ENCODE results near the gene UBE3C. TPM values are rescaled to one million over a fixed set of nuclear protein-coding genes. Genes with fewer than 3 reads are reported as not detected.

Gene UBE3C
- total and polyA plus RNA-seq, 9 of the 15 experiments (the other 6 are each of a cell fraction or from before 2014, with no cell fraction given): 9.6 to 91.7 (median 75.4) TPM

GRCh38 chr7:157138424-157139110, at the start of gene UBE3C (continued):
- TF ChIP-seq BCL6 (CRISPR knock-in tag; IDR thresholded peaks at IDR 0.05) (peak; percentile 80; the same call in 1 of the 2 replicates), MTA3 (IDR thresholded peaks at IDR 0.05; ENCODE audit: borderline replicate concordance) (peak; percentile 42; the same call in 1 of the 2 replicates), YY1 (IDR thresholded peaks at IDR 0.05; ENCODE audit: borderline replicate concordance in 1 of 3, control insufficient read depth in 1 of 3, extremely low read depth in 1 of 3, insufficient read depth in 3 of 3, insufficient read length in 1 of 3, insufficient replicate concordance in 2 of 3, low read depth in 1 of 3, low read length in 2 of 3) (peak; percentile 75 to 94 (median 91)), ZNF263 (CRISPR knock-in tag; IDR thresholded peaks at IDR 0.05; ENCODE audit: borderline replicate concordance) (peak; percentile 95), ERF (CRISPR knock-in tag; IDR thresholded peaks at IDR 0.05) (peak; percentile 97), GTF2E2 (tag; IDR thresholded peaks at IDR 0.05) (peak; percentile 78; the same call in 1 of the 2 replicates), PHF8 (IDR thresholded peaks at IDR 0.05; ENCODE audit: borderline replicate concordance, low read length) (peak; percentile 91), HDAC2 (IDR thresholded peaks at IDR 0.05) (no peak), HNRNPLL (IDR thresholded peaks at IDR 0.05; ENCODE audit: low read depth, low read length, poor library complexity, severe bottlenecking) (peak; percentile 77), DLX4 (CRISPR knock-in tag; IDR thresholded peaks at IDR 0.05) (no peak), TBL1XR1 (IDR thresholded peaks at IDR 0.05; ENCODE audit: low read length in 2 of 2) (peak in 1 of 2 experiments; percentile 34; a peak in 1 of 4 replicates), MEIS2 (IDR thresholded peaks at IDR 0.05; ENCODE audit: partially characterized antibody) (peak; percentile 77), ARID3B (CRISPR knock-in tag; IDR thresholded peaks at IDR 0.05; ENCODE audit: borderline replicate concordance) (0 out of 2 replicates have a peak, but pooled peaks have one; percentile 67)
- TF ChIP-seq, protein P1, sequence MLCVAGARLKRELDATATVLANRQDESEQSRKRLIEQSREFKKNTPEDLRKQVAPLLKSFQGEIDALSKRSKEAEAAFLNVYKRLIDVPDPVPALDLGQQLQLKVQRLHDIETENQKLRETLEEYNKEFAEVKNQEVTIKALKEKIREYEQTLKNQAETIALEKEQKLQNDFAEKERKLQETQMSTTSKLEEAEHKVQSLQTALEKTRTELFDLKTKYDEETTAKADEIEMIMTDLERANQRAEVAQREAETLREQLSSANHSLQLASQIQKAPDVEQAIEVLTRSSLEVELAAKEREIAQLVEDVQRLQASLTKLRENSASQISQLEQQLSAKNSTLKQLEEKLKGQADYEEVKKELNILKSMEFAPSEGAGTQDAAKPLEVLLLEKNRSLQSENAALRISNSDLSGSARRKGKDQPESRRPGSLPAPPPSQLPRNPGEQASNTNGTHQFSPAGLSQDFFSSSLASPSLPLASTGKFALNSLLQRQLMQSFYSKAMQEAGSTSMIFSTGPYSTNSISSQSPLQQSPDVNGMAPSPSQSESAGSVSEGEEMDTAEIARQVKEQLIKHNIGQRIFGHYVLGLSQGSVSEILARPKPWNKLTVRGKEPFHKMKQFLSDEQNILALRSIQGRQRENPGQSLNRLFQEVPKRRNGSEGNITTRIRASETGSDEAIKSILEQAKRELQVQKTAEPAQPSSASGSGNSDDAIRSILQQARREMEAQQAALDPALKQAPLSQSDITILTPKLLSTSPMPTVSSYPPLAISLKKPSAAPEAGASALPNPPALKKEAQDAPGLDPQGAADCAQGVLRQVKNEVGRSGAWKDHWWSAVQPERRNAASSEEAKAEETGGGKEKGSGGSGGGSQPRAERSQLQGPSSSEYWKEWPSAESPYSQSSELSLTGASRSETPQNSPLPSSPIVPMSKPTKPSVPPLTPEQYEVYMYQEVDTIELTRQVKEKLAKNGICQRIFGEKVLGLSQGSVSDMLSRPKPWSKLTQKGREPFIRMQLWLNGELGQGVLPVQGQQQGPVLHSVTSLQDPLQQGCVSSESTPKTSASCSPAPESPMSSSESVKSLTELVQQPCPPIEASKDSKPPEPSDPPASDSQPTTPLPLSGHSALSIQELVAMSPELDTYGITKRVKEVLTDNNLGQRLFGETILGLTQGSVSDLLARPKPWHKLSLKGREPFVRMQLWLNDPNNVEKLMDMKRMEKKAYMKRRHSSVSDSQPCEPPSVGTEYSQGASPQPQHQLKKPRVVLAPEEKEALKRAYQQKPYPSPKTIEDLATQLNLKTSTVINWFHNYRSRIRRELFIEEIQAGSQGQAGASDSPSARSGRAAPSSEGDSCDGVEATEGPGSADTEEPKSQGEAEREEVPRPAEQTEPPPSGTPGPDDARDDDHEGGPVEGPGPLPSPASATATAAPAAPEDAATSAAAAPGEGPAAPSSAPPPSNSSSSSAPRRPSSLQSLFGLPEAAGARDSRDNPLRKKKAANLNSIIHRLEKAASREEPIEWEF (CRISPR knock-in tag; IDR thresholded peaks at IDR 0.05): peak; percentile 99
- TF ChIP-seq, protein P2, sequence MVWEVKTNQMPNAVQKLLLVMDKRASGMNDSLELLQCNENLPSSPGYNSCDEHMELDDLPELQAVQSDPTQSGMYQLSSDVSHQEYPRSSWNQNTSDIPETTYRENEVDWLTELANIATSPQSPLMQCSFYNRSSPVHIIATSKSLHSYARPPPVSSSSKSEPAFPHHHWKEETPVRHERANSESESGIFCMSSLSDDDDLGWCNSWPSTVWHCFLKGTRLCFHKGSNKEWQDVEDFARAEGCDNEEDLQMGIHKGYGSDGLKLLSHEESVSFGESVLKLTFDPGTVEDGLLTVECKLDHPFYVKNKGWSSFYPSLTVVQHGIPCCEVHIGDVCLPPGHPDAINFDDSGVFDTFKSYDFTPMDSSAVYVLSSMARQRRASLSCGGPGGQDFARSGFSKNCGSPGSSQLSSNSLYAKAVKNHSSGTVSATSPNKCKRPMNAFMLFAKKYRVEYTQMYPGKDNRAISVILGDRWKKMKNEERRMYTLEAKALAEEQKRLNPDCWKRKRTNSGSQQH (CRISPR knock-in tag; IDR thresholded peaks at IDR 0.05): no peak
- TF ChIP-seq, protein P3, sequence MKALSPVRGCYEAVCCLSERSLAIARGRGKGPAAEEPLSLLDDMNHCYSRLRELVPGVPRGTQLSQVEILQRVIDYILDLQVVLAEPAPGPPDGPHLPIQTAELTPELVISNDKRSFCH (CRISPR knock-in tag; IDR thresholded peaks at IDR 0.05): no peak; the same call in 1 of the 2 replicates
- TF ChIP-seq, protein P3 (tag; IDR thresholded peaks at IDR 0.05): peak; percentile 96

Data from K562 (cell line).